Fibroblast of lung (primary cell): Measurements from ENCODE around the gene BBS2. TPM values are rescaled to one million over a fixed set of nuclear protein-coding genes. Genes with fewer than 3 reads are reported as not detected.

Experiments used
- DNase-seq, 2 donors: peaks; one replicate each; pipeline versions ENCODE4 v3.0.0 to v3.0.0-alpha.2; 2010; ENCODE audit warnings: low read depth in 2 of 2
- H2AFZ ChIP-seq: 2 replicates; pipeline ENCODE4 v1.5.1; 2012; ENCODE audit warnings: low read length, control low read depth, inconsistent platforms
- H3K27ac ChIP-seq: 2 replicates; pipeline ENCODE4 v1.5.1; 2011; ENCODE audit warnings: low read length, control low read depth; ENCODE audit not compliant: insufficient read depth
- H3K27me3 ChIP-seq: 2 replicates; pipeline ENCODE4 v1.5.1; 2011; ENCODE audit warnings: mild to moderate bottlenecking, low read length; ENCODE audit not compliant: control insufficient read depth, insufficient read depth
- H3K36me3 ChIP-seq: 2 replicates; pipeline ENCODE4 v1.5.1; 2011; ENCODE audit warnings: low read length; ENCODE audit not compliant: control insufficient read depth, insufficient read depth
- H3K4me1 ChIP-seq: 2 replicates; pipeline ENCODE4 v1.5.1; 2011; ENCODE audit warnings: low read length; ENCODE audit not compliant: control insufficient read depth, insufficient read depth; ENCODE audit errors: extremely low read depth
- H3K4me2 ChIP-seq: 2 replicates; pipeline ENCODE4 v1.5.1; 2011; ENCODE audit warnings: low read length, control low read depth; ENCODE audit not compliant: insufficient read depth; ENCODE audit errors: extremely low read depth
- H3K4me3 ChIP-seq, 4 experiments: fragments of 200-600 bp in 1 of 4; sonication (generic) in 1 of 4; replicated peaks in 1 of 4; 2 replicates each; pipeline ENCODE4 v1.5.1; 2011 to 2016; ENCODE audit warnings: low read length in 4 of 4, low read depth in 3 of 4, mild to moderate bottlenecking in 3 of 4, control low read depth in 2 of 4, inconsistent platforms in 1 of 4, mixed read lengths in 1 of 4; ENCODE audit not compliant: insufficient read depth in 1 of 4; ENCODE audit errors: control extremely low read depth in 1 of 4
- H3K79me2 ChIP-seq: 2 replicates; pipeline ENCODE4 v1.5.1; 2012; ENCODE audit warnings: mild to moderate bottlenecking, low read length, inconsistent platforms; ENCODE audit not compliant: control insufficient read depth, insufficient read depth
- H3K9ac ChIP-seq: 2 replicates; pipeline ENCODE4 v1.5.1; 2011; ENCODE audit warnings: mild to moderate bottlenecking, low read length, control low read depth; ENCODE audit not compliant: insufficient read depth
- H3K9me3 ChIP-seq: 2 replicates; pipeline ENCODE4 v1.5.1; 2012; ENCODE audit warnings: low read depth, low read length; ENCODE audit not compliant: control insufficient read depth, insufficient read depth
- H4K20me1 ChIP-seq: 2 replicates; pipeline ENCODE4 v1.5.1; 2011; ENCODE audit warnings: low read length; ENCODE audit not compliant: control insufficient read depth, insufficient read depth; ENCODE audit errors: extremely low read depth
- EZH2 ChIP-seq: IDR thresholded peaks from 2 replicates; pipeline ENCODE4 v1.5.1; 2012; ENCODE audit warnings: low read length, control low read depth, mild to moderate bottlenecking; ENCODE audit errors: missing control alignments
- polyA plus RNA-seq, 2 donors: library from polyadenylated mRNA; depleted of rRNA in 1 of 2; stranded (reverse) in 1 of 2; unstranded in 1 of 2; fragments of >200 nt; gene quantifications; 2 replicates each; pipeline ENCODE4 v1.2.1, GENCODE V29; 2011 to 2012; ENCODE audit warnings: missing spikeins in 1 of 2
- total RNA-seq: library from RNA; depleted of rRNA; stranded (reverse); fragments of >200 nt; gene quantifications from 2 replicates; pipeline ENCODE4 v1.2.1, GENCODE V29; 2014
- TF ChIP-seq, protein P1 (sequence below), 2 donors: IDR thresholded peaks in 1 of 2; conservative IDR thresholded peaks in 1 of 2; 1 replicate in 1 of 2; 2 replicates in 1 of 2; pipeline ENCODE4 v1.5.1; 2011 to 2012; ENCODE audit warnings: low read length in 2 of 2, control low read depth in 1 of 2, inconsistent platforms in 1 of 2, low read depth in 1 of 2, mild to moderate bottlenecking in 1 of 2

The BBS2 gene
- total and polyA plus RNA-seq, 2 donors (not counting 1 experiment from before 2014, with no cell fraction given) = 59.9 to 84.9 TPM

DNA sequence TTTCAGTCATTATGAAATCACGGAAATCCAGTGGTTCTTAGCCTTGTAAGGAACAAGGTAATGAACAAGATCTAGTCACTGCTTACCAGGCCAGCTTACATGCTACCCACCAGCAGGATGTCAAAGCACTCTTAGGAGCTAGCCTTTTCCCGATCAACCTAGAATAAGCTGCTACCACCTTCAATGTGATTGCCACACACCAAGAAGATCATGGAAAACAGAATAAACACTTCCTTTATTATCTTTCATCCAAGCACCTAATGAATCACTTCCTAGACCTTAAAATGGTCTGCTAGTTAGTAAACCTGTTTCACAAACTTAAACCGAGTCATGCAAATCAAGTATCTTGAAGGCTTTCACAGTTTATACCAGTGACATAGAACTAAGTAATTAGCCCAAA is 5.0 kb downstream of the BBS2 start:
- no peaks in the 10 kb centered on the region for H3K9me3 ChIP-seq
- no peak overlapping the region for H3K4me3 ChIP-seq
- H3K9ac ChIP-seq = no peak overlapping the region
- H3K27me3 ChIP-seq = no peaks in the 10 kb centered on the region
- H3K36me3 ChIP-seq = peaks cover under 1% of the 10 kb centered on the region
- no peak for DNase-seq
- H3K4me1 ChIP-seq = peaks cover 5% of the 10 kb centered on the region
- no peak overlapping the region for H2AFZ ChIP-seq
- H3K27ac ChIP-seq = no peak overlapping the region
- H3K4me2 ChIP-seq = no peak overlapping the region
- peaks cover 1% of the 10 kb centered on the region for H3K79me2 ChIP-seq
- TF ChIP-seq, protein P1, sequence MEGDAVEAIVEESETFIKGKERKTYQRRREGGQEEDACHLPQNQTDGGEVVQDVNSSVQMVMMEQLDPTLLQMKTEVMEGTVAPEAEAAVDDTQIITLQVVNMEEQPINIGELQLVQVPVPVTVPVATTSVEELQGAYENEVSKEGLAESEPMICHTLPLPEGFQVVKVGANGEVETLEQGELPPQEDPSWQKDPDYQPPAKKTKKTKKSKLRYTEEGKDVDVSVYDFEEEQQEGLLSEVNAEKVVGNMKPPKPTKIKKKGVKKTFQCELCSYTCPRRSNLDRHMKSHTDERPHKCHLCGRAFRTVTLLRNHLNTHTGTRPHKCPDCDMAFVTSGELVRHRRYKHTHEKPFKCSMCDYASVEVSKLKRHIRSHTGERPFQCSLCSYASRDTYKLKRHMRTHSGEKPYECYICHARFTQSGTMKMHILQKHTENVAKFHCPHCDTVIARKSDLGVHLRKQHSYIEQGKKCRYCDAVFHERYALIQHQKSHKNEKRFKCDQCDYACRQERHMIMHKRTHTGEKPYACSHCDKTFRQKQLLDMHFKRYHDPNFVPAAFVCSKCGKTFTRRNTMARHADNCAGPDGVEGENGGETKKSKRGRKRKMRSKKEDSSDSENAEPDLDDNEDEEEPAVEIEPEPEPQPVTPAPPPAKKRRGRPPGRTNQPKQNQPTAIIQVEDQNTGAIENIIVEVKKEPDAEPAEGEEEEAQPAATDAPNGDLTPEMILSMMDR (conservative IDR thresholded peaks at IDR 0.05 in 1 of 2, IDR thresholded peaks at IDR 0.05 in 1 of 2; ENCODE audit: low read depth in 1 of 2, low read length in 2 of 2) = no peak
- TF ChIP-seq EZH2 = no peak
- no peaks in the 10 kb centered on the region for H4K20me1 ChIP-seq

- Histone ChIP-seq H3K4me1 (peaks cover 5% of the 10 kb centered on the region), H4K20me1 (no peaks in the 10 kb centered on the region), H3K9me3 (no peaks in the 10 kb centered on the region), H3K79me2 (peaks cover 1% of the 10 kb centered on the region), H3K27me3 (no peaks in the 10 kb centered on the region), H3K4me3 (no peak overlapping the region), H2AFZ (no peak overlapping the region), H3K27ac (no peak overlapping the region), H3K4me2 (no peak overlapping the region), H3K9ac (no peak overlapping the region), H3K36me3 (peaks cover 1% of the 10 kb centered on the region)
- TF ChIP-seq, protein P1 (conservative IDR thresholded peaks at IDR 0.05 in 1 of 2, IDR thresholded peaks at IDR 0.05 in 1 of 2; ENCODE audit: low read depth in 1 of 2, low read length in 2 of 2) = peak; percentile 71 to 75
- no peak for TF ChIP-seq EZH2
- peak; percentile 61 to 77 for DNase-seq
Observed at GRCh38 chr16:56513972-56514371, 5.9 kb downstream of the BBS2 start.

DNA sequence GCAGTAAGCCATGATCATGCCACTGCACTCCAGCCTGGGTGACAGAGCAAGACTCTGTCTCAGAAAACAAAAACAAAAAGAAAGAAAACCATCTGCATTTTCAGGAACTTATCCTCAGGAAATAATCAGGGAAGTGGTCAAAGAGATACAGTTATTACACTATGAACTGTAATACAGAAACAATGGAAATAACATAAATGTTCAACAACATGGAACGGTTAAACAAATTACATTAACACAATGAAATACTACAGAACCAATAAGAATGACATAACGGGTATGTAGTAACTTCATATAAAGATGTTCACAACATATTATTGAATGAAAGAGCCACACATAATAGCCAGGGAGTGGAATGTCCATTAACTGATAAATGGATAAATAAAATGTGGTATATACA is 6.7 kb downstream of the BBS2 start:
- H3K27ac ChIP-seq = no peak overlapping the region
- no peak for DNase-seq
- peaks cover 1% of the 10 kb centered on the region for H3K36me3 ChIP-seq
- H4K20me1 ChIP-seq = no peaks in the 10 kb centered on the region
- H3K4me2 ChIP-seq = no peak overlapping the region
- no peaks in the 10 kb centered on the region for H3K27me3 ChIP-seq
- no peaks in the 10 kb centered on the region for H3K9me3 ChIP-seq
- H3K9ac ChIP-seq = no peak overlapping the region
- peaks cover 1% of the 10 kb centered on the region for H3K79me2 ChIP-seq
- H3K4me1 ChIP-seq = peaks cover under 1% of the 10 kb centered on the region
- no peak for TF ChIP-seq EZH2
- TF ChIP-seq, protein P1 (conservative IDR thresholded peaks at IDR 0.05 in 1 of 2, IDR thresholded peaks at IDR 0.05 in 1 of 2; ENCODE audit: low read depth in 1 of 2, low read length in 2 of 2) = no peak
- H2AFZ ChIP-seq = no peak overlapping the region
- no peak overlapping the region for H3K4me3 ChIP-seq
